ENCODE measurements around the gene SPHK1. TPM values are rescaled to one million over a fixed set of nuclear protein-coding genes. Genes with fewer than 3 reads are reported as not detected.

The SPHK1 gene
- total RNA-seq, 1 donor from 2014 or later: 3.1 TPM

- no peak overlapping the region for H3K27ac Mint-ChIP-seq (ENCODE audit: unreplicated experiment)
- DNase-seq: no peak
- H3K36me3 Mint-ChIP-seq (ENCODE audit: unreplicated experiment): no peaks in the 10 kb centered on the region
- H3K27me3 Mint-ChIP-seq (ENCODE audit: unreplicated experiment): peaks cover 11% of the 10 kb centered on the region
- H3K9me3 Mint-ChIP-seq (ENCODE audit: unreplicated experiment): peaks cover 9% of the 10 kb centered on the region
- peaks cover 13% of the 10 kb centered on the region for H3K4me1 Mint-ChIP-seq (ENCODE audit: low read depth, unreplicated experiment)
- no peak for TF ChIP-seq CTCF (IDR thresholded peaks at IDR 0.05; ENCODE audit: partially characterized antibody, unreplicated experiment)
- H3K4me3 Mint-ChIP-seq (ENCODE audit: unreplicated experiment): no peak overlapping the region
Measured at GRCh38 chr17:76402711-76403110, 18.3 kb downstream of the SPHK1 start.

DNA sequence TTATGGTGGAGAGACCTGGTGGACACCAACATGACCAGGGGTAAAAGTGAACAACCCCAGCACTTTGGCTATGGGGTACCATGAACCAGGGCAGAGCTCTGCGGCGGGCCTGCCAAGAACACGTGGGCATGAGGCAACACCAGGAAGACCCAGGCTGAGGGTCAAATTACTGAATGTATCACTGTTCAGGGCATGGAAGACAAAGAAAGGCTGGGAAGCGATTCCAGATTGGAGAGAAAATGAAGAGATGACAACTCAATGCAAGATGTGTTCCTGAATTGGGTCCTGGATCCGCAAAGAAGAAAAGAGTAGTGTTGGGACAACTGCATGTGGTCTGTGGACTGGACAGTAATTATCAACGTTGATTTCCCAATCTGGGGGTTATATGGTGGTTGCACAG lies 19.8 kb downstream of the SPHK1 start:
- no peaks in the 10 kb centered on the region for H3K36me3 Mint-ChIP-seq (ENCODE audit: unreplicated experiment)
- peaks cover 18% of the 10 kb centered on the region for H3K4me1 Mint-ChIP-seq (ENCODE audit: low read depth, unreplicated experiment)
- peaks cover 12% of the 10 kb centered on the region for H3K9me3 Mint-ChIP-seq (ENCODE audit: unreplicated experiment)
- no peak for DNase-seq
- TF ChIP-seq CTCF (IDR thresholded peaks at IDR 0.05; ENCODE audit: partially characterized antibody, unreplicated experiment): no peak
- H3K27ac Mint-ChIP-seq (ENCODE audit: unreplicated experiment): no peak overlapping the region
- H3K27me3 Mint-ChIP-seq (ENCODE audit: unreplicated experiment): peaks cover 7% of the 10 kb centered on the region
- no peak overlapping the region for H3K4me3 Mint-ChIP-seq (ENCODE audit: unreplicated experiment)

DNA sequence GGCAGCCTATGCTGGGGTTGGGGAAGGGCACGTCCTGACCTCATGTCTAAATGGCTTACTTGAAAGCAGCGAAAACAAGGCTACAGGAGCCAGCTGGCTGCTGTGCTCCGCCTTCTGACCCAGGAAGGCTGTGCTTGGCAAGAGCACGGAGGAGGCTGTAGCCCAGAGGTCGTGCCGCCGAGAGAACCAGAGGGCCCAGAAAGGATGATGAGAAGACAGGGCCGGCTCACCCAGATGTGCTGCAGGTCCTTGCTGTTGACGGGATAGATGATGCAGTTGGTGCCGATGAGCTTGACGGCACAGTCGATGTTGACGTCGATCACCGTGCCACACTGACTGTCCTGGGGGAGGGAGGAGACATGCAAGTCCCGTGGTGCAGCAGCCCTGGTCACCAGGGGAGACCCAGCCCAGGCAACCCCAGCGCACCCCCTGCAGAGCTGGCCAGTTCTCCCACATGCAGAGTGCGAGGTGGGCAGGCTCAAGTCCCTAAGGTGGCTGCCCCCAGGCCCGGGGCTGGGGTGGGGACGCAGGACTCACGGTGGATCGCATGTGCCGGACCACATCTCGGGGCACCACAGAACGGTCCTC lies 20.7 kb downstream of the SPHK1 start:
- no peak for DNase-seq
- TF ChIP-seq CTCF (IDR thresholded peaks at IDR 0.05; ENCODE audit: partially characterized antibody, unreplicated experiment): no peak
- Mint-ChIP-seq H3K4me1 (ENCODE audit: low read depth, unreplicated experiment) (peaks cover 22% of the 10 kb centered on the region), H3K27ac (ENCODE audit: unreplicated experiment) (no peak overlapping the region), H3K4me3 (ENCODE audit: unreplicated experiment) (no peak overlapping the region), H3K9me3 (ENCODE audit: unreplicated experiment) (peaks cover 7% of the 10 kb centered on the region), H3K36me3 (ENCODE audit: unreplicated experiment) (no peaks in the 10 kb centered on the region), H3K27me3 (ENCODE audit: unreplicated experiment) (peaks cover 10% of the 10 kb centered on the region)

DNA sequence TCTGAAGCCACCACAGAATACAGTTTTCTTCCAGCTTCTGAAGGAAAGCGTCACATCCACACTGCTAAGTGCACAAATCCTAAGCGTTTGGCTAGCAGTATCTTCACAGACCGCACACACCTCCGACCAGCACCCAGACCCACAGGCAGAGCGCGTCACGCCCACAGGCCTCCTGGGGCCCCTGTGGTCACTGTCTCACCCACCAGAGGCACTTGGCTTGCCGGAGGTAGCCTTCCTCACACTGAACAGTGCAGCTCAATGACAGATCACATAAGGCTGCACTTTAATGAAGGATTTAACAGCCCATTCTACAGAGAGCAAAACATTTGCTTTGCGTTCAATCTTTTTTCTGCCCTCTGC lies 21.2 kb downstream of the SPHK1 start:
- no peak overlapping the region for H3K27ac Mint-ChIP-seq (ENCODE audit: unreplicated experiment)
- TF ChIP-seq CTCF (IDR thresholded peaks at IDR 0.05; ENCODE audit: partially characterized antibody, unreplicated experiment): no peak
- H3K9me3 Mint-ChIP-seq (ENCODE audit: unreplicated experiment): peaks cover 7% of the 10 kb centered on the region
- peaks cover 10% of the 10 kb centered on the region for H3K27me3 Mint-ChIP-seq (ENCODE audit: unreplicated experiment)
- no peaks in the 10 kb centered on the region for H3K36me3 Mint-ChIP-seq (ENCODE audit: unreplicated experiment)
- no peak for DNase-seq
- peaks cover 22% of the 10 kb centered on the region for H3K4me1 Mint-ChIP-seq (ENCODE audit: low read depth, unreplicated experiment)
- H3K4me3 Mint-ChIP-seq (ENCODE audit: unreplicated experiment): no peak overlapping the region

GRCh38 chr17:76405967-76406647 lies 21.7 kb downstream of the SPHK1 start:
- Mint-ChIP-seq H3K9me3 (ENCODE audit: unreplicated experiment) (peaks cover 6% of the 10 kb centered on the region), H3K4me3 (ENCODE audit: unreplicated experiment) (no peak overlapping the region), H3K4me1 (ENCODE audit: low read depth, unreplicated experiment) (peaks cover 24% of the 10 kb centered on the region), H3K36me3 (ENCODE audit: unreplicated experiment) (no peaks in the 10 kb centered on the region), H3K27ac (ENCODE audit: unreplicated experiment) (no peak overlapping the region), H3K27me3 (ENCODE audit: unreplicated experiment) (peaks cover 10% of the 10 kb centered on the region)
- no peak for DNase-seq
- TF ChIP-seq CTCF (IDR thresholded peaks at IDR 0.05; ENCODE audit: partially characterized antibody, unreplicated experiment): no peak

Measured in glutamatergic neuron (in vitro differentiated cells).